HCT116 (cell line): Measurements from ENCODE around the gene RRAGB. TPM values are rescaled to one million over a fixed set of nuclear protein-coding genes. Genes with fewer than 3 reads are reported as not detected.

Experiments
- ATAC-seq: fragments of 200-7000 bp; cut with Tn5 transposase; 2 replicates; pipeline ENCODE4 v1.9.1; 2020; ENCODE audit warnings: mild to moderate bottlenecking, moderate library complexity
- BruUV-seq: library from RNA; stranded (reverse); fragments of 400-500 nt; replicated peaks from 2 replicates; lab custom pipeline; 2021; lab: Mats Ljungman, UMichigan
- CTCF ChIA-PET: fragments of 300-600 bp; sonication (Branson Sonifier 250); formaldehyde crosslinking; loops from one replicate; lab custom pipeline; 2021; ENCODE audit warnings: antibody characterized with exemption; lab: Charles Lee
- POLR2A ChIA-PET: fragments of 300-600, 350-600 bp; sonication (Branson Sonifier 250); formaldehyde crosslinking; loops from one replicate; lab custom pipeline; 2021; ENCODE audit warnings: antibody characterized with exemption; lab: Charles Lee
- RAD21 ChIA-PET, 2 experiments: fragments of 300-600 bp; sonication (Branson Sonifier 250); formaldehyde crosslinking; loops; one replicate each; lab custom pipeline; 2023; ENCODE audit warnings: low total read pairs in 2 of 2; ENCODE audit not compliant: uncharacterized antibody in 2 of 2, unreplicated experiment in 2 of 2, low non-redundant PET in 1 of 2; lab: Charles Lee
- DNase-seq: peaks from one replicate; pipeline ENCODE4 v3.0.0-alpha.2; 2010; ENCODE audit warnings: low read depth, low spot score
- H2AFZ ChIP-seq: fragments of 200-600 bp; shearing (Covaris generic), sonication (generic); 2 replicates; pipeline ENCODE4 v1.6.1; 2017; ENCODE audit warnings: low read depth, mixed run types, mixed read lengths, antibody characterized with exemption, low read length; ENCODE audit not compliant: poor library complexity, severe bottlenecking
- H3K27ac ChIP-seq: 2 replicates; pipeline ENCODE4 v1.5.1; 2012; ENCODE audit warnings: low read depth, low read length
- H3K27me3 ChIP-seq: fragments of 200-600 bp; sonication (generic); 2 replicates; pipeline ENCODE4 v1.6.1; 2016; ENCODE audit warnings: mixed run types, low read length, mixed read lengths; ENCODE audit not compliant: insufficient read depth
- H3K36me3 ChIP-seq, 2 experiments: fragments of 200-500 bp in 1 of 2; fragments of 200-600 bp in 1 of 2; sonication (Bioruptor generic) in 1 of 2; sonication (generic) in 1 of 2; 2 replicates each; pipeline versions ENCODE4 v1.5.1 to v1.6.1; 2014 to 2016; ENCODE audit warnings: low read length in 2 of 2, inconsistent platforms in 1 of 2, mixed read lengths in 1 of 2, mixed run types in 1 of 2; ENCODE audit not compliant: insufficient read depth in 2 of 2, control insufficient read depth in 1 of 2
- H3K4me1 ChIP-seq, 2 experiments: fragments of 200-600 bp in 1 of 2; sonication (generic) in 1 of 2; 2 replicates each; pipeline versions ENCODE4 v1.5.1 to v1.6.1; 2012 to 2017; ENCODE audit warnings: low read length in 2 of 2, inconsistent platforms in 1 of 2, mild to moderate bottlenecking in 1 of 2, mixed read lengths in 1 of 2, mixed run types in 1 of 2, moderate library complexity in 1 of 2; ENCODE audit not compliant: insufficient read depth in 2 of 2, control insufficient read depth in 1 of 2
- H3K4me2 ChIP-seq: fragments of 200-600 bp; sonication (generic); 2 replicates; pipeline ENCODE4 v1.6.1; 2017; ENCODE audit warnings: mixed run types, low read length, mixed read lengths
- H3K4me3 ChIP-seq, 2 experiments: fragments of 200-600 bp in 1 of 2; sonication (generic) in 1 of 2; replicated peaks in 1 of 2; 2 replicates each; pipeline ENCODE4 v1.5.1; 2011 to 2016; ENCODE audit warnings: low read length in 2 of 2, control low read depth in 1 of 2, low read depth in 1 of 2, mild to moderate bottlenecking in 1 of 2, mixed read lengths in 1 of 2, mixed run types in 1 of 2
- H3K79me2 ChIP-seq: fragments of 200-600 bp; sonication (generic); 2 replicates; pipeline ENCODE4 v1.6.1; 2017; ENCODE audit warnings: mild to moderate bottlenecking, mixed run types, low read length, moderate library complexity, mixed read lengths; ENCODE audit not compliant: insufficient read depth
- H3K9ac ChIP-seq: fragments of 200-600 bp; sonication (generic); 2 replicates; pipeline ENCODE4 v1.6.1; 2016; ENCODE audit warnings: low read length, mixed read lengths
- H3K9me2 ChIP-seq: fragments of 200-600 bp; sonication (generic), shearing (Covaris generic); 2 replicates; pipeline ENCODE4 v1.6.1; 2017; ENCODE audit warnings: mixed run types, mild to moderate bottlenecking, moderate library complexity; ENCODE audit not compliant: insufficient read depth
- H3K9me3 ChIP-seq, 2 experiments: fragments of 200-500 bp in 1 of 2; fragments of 200-600 bp in 1 of 2; sonication (Bioruptor generic) in 1 of 2; sonication (generic) in 1 of 2; 2 replicates each; pipeline ENCODE4 v1.6.1; 2014 to 2017; ENCODE audit warnings: low read length in 2 of 2, mixed read lengths in 2 of 2, inconsistent platforms in 1 of 2, low read depth in 1 of 2, mild to moderate bottlenecking in 1 of 2, mixed run types in 1 of 2, moderate library complexity in 1 of 2; ENCODE audit not compliant: control insufficient read depth in 1 of 2, insufficient read depth in 1 of 2
- H4K20me1 ChIP-seq: fragments of 200-600 bp; sonication (generic), shearing (Covaris generic); 2 replicates; pipeline ENCODE4 v1.6.1; 2017; ENCODE audit warnings: mixed run types, mild to moderate bottlenecking, moderate library complexity; ENCODE audit not compliant: insufficient read depth
- ATF3 ChIP-seq: IDR thresholded peaks from 2 replicates; pipeline ENCODE4 v1.6.1; 2012
- CBX3 ChIP-seq: IDR thresholded peaks from 2 replicates; pipeline ENCODE4 v1.6.1; 2012; ENCODE audit warnings: low read depth
- CEBPB ChIP-seq: IDR thresholded peaks from 2 replicates; pipeline ENCODE4 v1.6.1; 2012; ENCODE audit warnings: low read depth
- CTCF ChIP-seq, 3 experiments: fragments of 200-600 bp in 1 of 3; sonication (generic) in 1 of 3; IDR thresholded peaks in 2 of 3; conservative IDR thresholded peaks in 1 of 3; 2 replicates each; pipeline ENCODE4 v1.5.1; 2012 to 2017; ENCODE audit warnings: low read depth in 2 of 3, low read length in 2 of 3, antibody characterized with exemption in 1 of 3, borderline replicate concordance in 1 of 3, control low read depth in 1 of 3, mild to moderate bottlenecking in 1 of 3, mixed read lengths in 1 of 3, mixed run types in 1 of 3, moderate library complexity in 1 of 3; ENCODE audit not compliant: insufficient read depth in 1 of 3
- ELF1 ChIP-seq: IDR thresholded peaks from 2 replicates; pipeline ENCODE4 v1.6.1; 2012; ENCODE audit warnings: low read depth, borderline replicate concordance
- EZH2 ChIP-seq: fragments of 200-600 bp; sonication (generic); IDR thresholded peaks from 2 replicates; pipeline ENCODE4 v1.6.1; 2017; ENCODE audit warnings: antibody characterized with exemption, mixed run types
- EZH2phosphoT487 ChIP-seq: fragments of 200-600 bp; IDR thresholded peaks from 2 replicates; pipeline ENCODE4 v1.6.1; 2018; ENCODE audit warnings: antibody characterized with exemption, borderline replicate concordance
- POLR2AphosphoS5 ChIP-seq: IDR thresholded peaks from 2 replicates; pipeline ENCODE4 v1.6.1; 2011; ENCODE audit warnings: mild to moderate bottlenecking, low read depth, low read length, moderate library complexity
- RAD21 ChIP-seq: IDR thresholded peaks from 2 replicates; pipeline ENCODE4 v1.6.1; 2012; ENCODE audit warnings: low read depth, mild to moderate bottlenecking
- SIN3A ChIP-seq: IDR thresholded peaks from 2 replicates; pipeline ENCODE4 v1.6.1; 2012; ENCODE audit warnings: low read depth
- SRF ChIP-seq: IDR thresholded peaks from 2 replicates; pipeline ENCODE4 v1.6.1; 2012; ENCODE audit warnings: low read depth
- TCF7L2 ChIP-seq: IDR thresholded peaks from 2 replicates; pipeline ENCODE4 v1.7.0; 2011; ENCODE audit warnings: borderline replicate concordance, inconsistent platforms; ENCODE audit not compliant: insufficient read depth, insufficient read length; ENCODE audit errors: extremely low read depth
- YY1 ChIP-seq: IDR thresholded peaks from 2 replicates; pipeline ENCODE4 v1.6.1; 2011; ENCODE audit warnings: low read length, low read depth, moderate library complexity, mild to moderate bottlenecking; ENCODE audit not compliant: insufficient replicate concordance; ENCODE audit errors: extremely low read depth
- ZFX ChIP-seq: fragments of 450-650 bp; IDR thresholded peaks from 2 replicates; pipeline ENCODE4 v1.6.1; 2017
- intact Hi-C: fragments of 100-400 bp; cut with micrococcal nuclease; formaldehyde crosslinking; loops from 2 replicates; pipeline ENCODE4 v1.10.0; 2022
- total RNA-seq: library from RNA; stranded (reverse); gene quantifications from one replicate; pipeline ENCODE4 v1.2.1, GENCODE V29; 2021; ENCODE audit not compliant: unreplicated experiment
- TF ChIP-seq, protein P1 (sequence below): IDR thresholded peaks from 2 replicates; pipeline ENCODE4 v1.6.1; 2011; ENCODE audit warnings: mild to moderate bottlenecking, low read length, moderate library complexity; ENCODE audit not compliant: insufficient replicate concordance; ENCODE audit errors: extremely low read depth

Gene RRAGB
- total RNA-seq, 1 experiment from 2014 or later: 9.2 TPM

DNA sequence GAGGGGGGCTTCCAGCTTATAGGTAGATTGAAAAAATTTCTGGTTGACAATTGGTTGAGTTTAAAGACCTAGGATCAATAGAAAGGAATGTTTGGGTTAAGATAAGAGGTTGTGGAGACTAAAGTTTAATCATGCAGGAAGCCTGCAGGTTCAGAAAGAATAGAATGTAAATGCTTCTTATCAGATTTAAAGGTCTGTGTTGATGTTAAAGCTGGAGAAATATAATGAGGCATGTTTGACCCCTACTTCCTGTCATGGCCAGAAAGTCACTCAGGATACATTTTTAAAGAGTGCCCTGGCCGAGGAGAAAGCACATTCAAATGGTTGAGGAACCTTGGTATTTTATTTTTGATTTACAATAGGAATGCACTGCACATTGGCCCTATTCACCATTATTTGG, 3.9 kb upstream of the RRAGB start (continued):
- TF ChIP-seq, protein P1, sequence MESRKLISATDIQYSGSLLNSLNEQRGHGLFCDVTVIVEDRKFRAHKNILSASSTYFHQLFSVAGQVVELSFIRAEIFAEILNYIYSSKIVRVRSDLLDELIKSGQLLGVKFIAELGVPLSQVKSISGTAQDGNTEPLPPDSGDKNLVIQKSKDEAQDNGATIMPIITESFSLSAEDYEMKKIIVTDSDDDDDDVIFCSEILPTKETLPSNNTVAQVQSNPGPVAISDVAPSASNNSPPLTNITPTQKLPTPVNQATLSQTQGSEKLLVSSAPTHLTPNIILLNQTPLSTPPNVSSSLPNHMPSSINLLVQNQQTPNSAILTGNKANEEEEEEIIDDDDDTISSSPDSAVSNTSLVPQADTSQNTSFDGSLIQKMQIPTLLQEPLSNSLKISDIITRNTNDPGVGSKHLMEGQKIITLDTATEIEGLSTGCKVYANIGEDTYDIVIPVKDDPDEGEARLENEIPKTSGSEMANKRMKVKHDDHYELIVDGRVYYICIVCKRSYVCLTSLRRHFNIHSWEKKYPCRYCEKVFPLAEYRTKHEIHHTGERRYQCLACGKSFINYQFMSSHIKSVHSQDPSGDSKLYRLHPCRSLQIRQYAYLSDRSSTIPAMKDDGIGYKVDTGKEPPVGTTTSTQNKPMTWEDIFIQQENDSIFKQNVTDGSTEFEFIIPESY: no peak
- TF ChIP-seq ELF1: no peak
- TF ChIP-seq CTCF (IDR thresholded peaks at IDR 0.05 in 2 of 3, conservative IDR thresholded peaks at IDR 0.05 in 1 of 3; ENCODE audit: borderline replicate concordance in 1 of 3, insufficient read depth in 1 of 3, low read depth in 2 of 3, low read length in 2 of 3): no peak
- TF ChIP-seq SIN3A: no peak
- TF ChIP-seq RAD21: no peak
- TF ChIP-seq POLR2AphosphoS5: no peak
- no peak for TF ChIP-seq CEBPB
- TF ChIP-seq SRF: no peak

- Histone ChIP-seq H3K4me2 (no peak overlapping the region), H3K4me1 (peaks cover 0 to 4% of the 10 kb centered on the region in 2 experiments; a peak in 1 of 4 replicates), H3K27ac (no peak overlapping the region), H3K79me2 (peaks cover 5% of the 10 kb centered on the region; the same call in 1 of the 2 replicates), H3K9me3 (no peaks in the 10 kb centered on the region), H4K20me1 (no peaks in the 10 kb centered on the region), H3K9ac (no peak overlapping the region), H2AFZ (no peak overlapping the region), H3K9me2 (no peaks in the 10 kb centered on the region), H3K4me3 (no peak overlapping the region), H3K36me3 (no peaks in the 10 kb centered on the region), H3K27me3 (no peaks in the 10 kb centered on the region)
- DNase-seq: no peak
- intact Hi-C loops: no loop called here
- ChIA-PET POLR2A (no interaction called here), CTCF (no interaction called here), RAD21 (no interaction called here)
- no peak for TF ChIP-seq ZFX
- no peak for TF ChIP-seq YY1
- no peak for TF ChIP-seq EZH2
- TF ChIP-seq ATF3: no peak
- no peak for TF ChIP-seq CBX3
- TF ChIP-seq, protein P1: no peak
- TF ChIP-seq TCF7L2: no peak
- TF ChIP-seq SRF: no peak
- no peak for TF ChIP-seq CEBPB
- TF ChIP-seq EZH2phosphoT487: no peak
- BruUV-seq: no TSS peak
- ATAC-seq: no peak
These were observed 3.4 kb upstream of the RRAGB start for GRCh38 chrX:55714161-55714560.
